GM18867 (cell line): ENCODE results near the gene KCNJ3.

Experiments used
- ATAC-seq: cut with Tn5 transposase; IDR thresholded peaks from one replicate; pipeline ENCODE4 v1.9.1; 2021; ENCODE audit warnings: mild to moderate bottlenecking, moderate library complexity; ENCODE audit not compliant: unreplicated experiment

The KCNJ3 gene

GRCh38 chr2:154706660-154707059 lies 8.2 kb downstream of the KCNJ3 start:
- no peak for ATAC-seq

- no peak for ATAC-seq
Observed at GRCh38 chr2:154707994-154708575, 9.6 kb downstream of the KCNJ3 start.

GRCh38 chr2:154709215-154709614 lies 10.7 kb downstream of the KCNJ3 start:
- ATAC-seq, result no peak

GRCh38 chr2:154710078-154710477 lies 11.6 kb downstream of the KCNJ3 start:
- ATAC-seq, result no peak

- no peak for ATAC-seq
Observed at GRCh38 chr2:154710685-154711084, 12.2 kb downstream of the KCNJ3 start.

- no peak for ATAC-seq
Observed at GRCh38 chr2:154713675-154714074, 15.2 kb downstream of the KCNJ3 start.

GRCh38 chr2:154720651-154721050 lies 22.2 kb downstream of the KCNJ3 start:
- ATAC-seq, result no peak

- ATAC-seq, result no peak
Observed at GRCh38 chr2:154724194-154724797, 25.8 kb downstream of the KCNJ3 start.

GRCh38 chr2:154740361-154740760 lies 41.9 kb downstream of the KCNJ3 start:
- no peak for ATAC-seq

- ATAC-seq, result no peak
Observed at GRCh38 chr2:154758871-154759270, 60.4 kb downstream of the KCNJ3 start.

GRCh38 chr2:154762638-154763037 lies 64.1 kb downstream of the KCNJ3 start:
- ATAC-seq, result no peak

GRCh38 chr2:154771664-154772284 lies 73.3 kb downstream of the KCNJ3 start:
- peak; percentile 67 for ATAC-seq

GRCh38 chr2:154776825-154777224 lies 78.3 kb downstream of the KCNJ3 start:
- ATAC-seq, result no peak

GRCh38 chr2:154794406-154794805 lies 95.9 kb downstream of the KCNJ3 start:
- ATAC-seq, result no peak

GRCh38 chr2:154795651-154796050 lies 97.2 kb downstream of the KCNJ3 start:
- no peak for ATAC-seq

- ATAC-seq, result no peak
Observed at GRCh38 chr2:154804451-154804850, 106.0 kb downstream of the KCNJ3 start.

GRCh38 chr2:154813636-154814035 lies 115.1 kb downstream of the KCNJ3 start:
- no peak for ATAC-seq

- no peak for ATAC-seq
Observed at GRCh38 chr2:154814856-154815255, 116.4 kb downstream of the KCNJ3 start.

- no peak for ATAC-seq
Observed at GRCh38 chr2:154825358-154825757, 126.9 kb downstream of the KCNJ3 start.

GRCh38 chr2:154826827-154827226 lies 128.3 kb downstream of the KCNJ3 start:
- ATAC-seq, result no peak

GRCh38 chr2:154827286-154827685 lies 128.8 kb downstream of the KCNJ3 start:
- ATAC-seq, result no peak

GRCh38 chr2:154832711-154833110 lies 134.2 kb downstream of the KCNJ3 start:
- ATAC-seq, result no peak

GRCh38 chr2:154836632-154837031 lies 138.1 kb downstream of the KCNJ3 start:
- ATAC-seq, result no peak
